Spleen (tissue), 7 donors: ENCODE results near the gene GLYR1.

Experiments used
- POLR2A ChIP-seq, 3 donors: fragments of 450-650 bp; IDR thresholded peaks; one replicate each; pipeline ENCODE4 v1.5.1; 2017; ENCODE audit warnings: antibody characterized with exemption in 3 of 3, mild to moderate bottlenecking in 1 of 3
- TF ChIP-seq, protein P1 (sequence below), 11 experiments: fragments of 200-600 bp in 7 of 11; fragments of 450-650 bp in 4 of 11; sonication (generic) in 4 of 11; IDR thresholded peaks in 8 of 11; conservative IDR thresholded peaks in 3 of 11; 1 replicate in 7 of 11; 2 replicates in 4 of 11; pipeline versions ENCODE4 v1.4.0 to v1.8.0; 2016 to 2021; ENCODE audit warnings: antibody characterized with exemption in 11 of 11, inconsistent platforms in 4 of 11, mild to moderate bottlenecking in 1 of 11
- donor health status: DM: no; HTN: no; CAD: no; lungs with moderate emphysema.
- donor health status: DM: no; HTN: no; CAD: no.
- donor health status: DM: no; HTN: no; CAD: no.

DNA sequence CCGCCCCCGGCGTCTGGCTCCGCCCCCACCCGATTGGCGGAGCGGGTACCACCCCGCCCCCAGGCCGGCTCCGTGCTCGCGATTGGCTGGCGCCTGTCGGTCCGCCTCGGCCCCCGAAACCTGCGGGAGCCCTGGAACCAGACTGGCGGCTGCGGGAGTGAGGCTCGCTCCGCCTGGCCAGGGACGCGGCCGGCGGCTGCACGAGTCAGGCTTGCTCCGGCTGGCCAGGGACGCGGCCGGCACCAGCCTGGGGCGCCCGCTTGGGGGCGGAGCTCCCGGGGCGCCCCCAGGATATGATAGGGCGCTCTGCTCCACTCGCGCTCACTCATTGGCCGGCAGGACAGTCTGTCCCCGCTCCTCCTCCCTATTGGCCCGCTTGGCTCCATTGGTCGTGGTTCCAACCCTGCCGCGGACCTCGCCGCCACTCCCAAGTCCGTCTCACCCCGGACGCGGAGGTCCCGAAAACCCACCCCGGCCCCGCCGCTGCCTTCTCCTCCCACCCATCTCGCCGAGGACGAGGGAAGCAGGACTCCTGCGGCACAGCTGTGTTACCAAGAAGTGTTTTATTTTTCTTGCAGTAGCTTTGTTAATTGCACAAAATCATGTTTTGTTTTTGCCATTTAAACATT lies 44.3 kb downstream of the GLYR1 start:
- TF ChIP-seq, protein P1, sequence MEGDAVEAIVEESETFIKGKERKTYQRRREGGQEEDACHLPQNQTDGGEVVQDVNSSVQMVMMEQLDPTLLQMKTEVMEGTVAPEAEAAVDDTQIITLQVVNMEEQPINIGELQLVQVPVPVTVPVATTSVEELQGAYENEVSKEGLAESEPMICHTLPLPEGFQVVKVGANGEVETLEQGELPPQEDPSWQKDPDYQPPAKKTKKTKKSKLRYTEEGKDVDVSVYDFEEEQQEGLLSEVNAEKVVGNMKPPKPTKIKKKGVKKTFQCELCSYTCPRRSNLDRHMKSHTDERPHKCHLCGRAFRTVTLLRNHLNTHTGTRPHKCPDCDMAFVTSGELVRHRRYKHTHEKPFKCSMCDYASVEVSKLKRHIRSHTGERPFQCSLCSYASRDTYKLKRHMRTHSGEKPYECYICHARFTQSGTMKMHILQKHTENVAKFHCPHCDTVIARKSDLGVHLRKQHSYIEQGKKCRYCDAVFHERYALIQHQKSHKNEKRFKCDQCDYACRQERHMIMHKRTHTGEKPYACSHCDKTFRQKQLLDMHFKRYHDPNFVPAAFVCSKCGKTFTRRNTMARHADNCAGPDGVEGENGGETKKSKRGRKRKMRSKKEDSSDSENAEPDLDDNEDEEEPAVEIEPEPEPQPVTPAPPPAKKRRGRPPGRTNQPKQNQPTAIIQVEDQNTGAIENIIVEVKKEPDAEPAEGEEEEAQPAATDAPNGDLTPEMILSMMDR (IDR thresholded peaks at IDR 0.05 in 8 of 11, conservative IDR thresholded peaks at IDR 0.05 in 3 of 11): peak in 9 of 11 experiments; percentile 23 to 65 (median 49)
- no peak for TF ChIP-seq POLR2A (IDR thresholded peaks at IDR 0.05)
